ENCODE measurements around the gene RSBN1L.
A peak's percentile ranks its signal among the peaks of the same experiment; 100 is the strongest.
"Not testable (repeated sequence)": the region's sequence is repeated elsewhere in the genome, so short reads cannot be mapped to it uniquely, and the experiment has no call there.

The RSBN1L gene

GRCh38 chr7:77696057-77696642, at the start of gene RSBN1L:
TSS of gene RSBN1L (plus strand) at chr7:77696459. CDS start at chr7:77696470, 11 bp downstream.
- peak; percentile 99 for DNase-seq

- no peak for DNase-seq
Measured at GRCh38 chr7:77648742-77649338, 47.4 kb upstream of the RSBN1L start.

- DNase-seq: no peak
Measured at GRCh38 chr7:77649716-77650349, 46.4 kb upstream of the RSBN1L start.

- DNase-seq: peak; percentile 28
Measured at GRCh38 chr7:77651575-77652162, 44.6 kb upstream of the RSBN1L start.

GRCh38 chr7:77652826-77653225, 43.4 kb upstream of the RSBN1L start:
- not testable (repeated sequence) for DNase-seq

- no peak for DNase-seq
Measured at GRCh38 chr7:77653572-77653971, 42.7 kb upstream of the RSBN1L start.

GRCh38 chr7:77655356-77655755, 40.9 kb upstream of the RSBN1L start:
- no peak for DNase-seq

- no peak for DNase-seq
Measured at GRCh38 chr7:77655836-77656455, 40.3 kb upstream of the RSBN1L start.

GRCh38 chr7:77657427-77658224, 38.6 kb upstream of the RSBN1L start:
- DNase-seq: no peak

GRCh38 chr7:77658928-77659327, 37.3 kb upstream of the RSBN1L start:
- no peak for DNase-seq

- no peak for DNase-seq
Measured at GRCh38 chr7:77661816-77662215, 34.4 kb upstream of the RSBN1L start.

GRCh38 chr7:77662869-77663268, 33.4 kb upstream of the RSBN1L start:
- no peak for DNase-seq

- DNase-seq: no peak
Measured at GRCh38 chr7:77664715-77665114, 31.5 kb upstream of the RSBN1L start.

GRCh38 chr7:77665161-77665560, 31.1 kb upstream of the RSBN1L start:
- DNase-seq: no peak

- no peak for DNase-seq
Measured at GRCh38 chr7:77667459-77668086, 28.7 kb upstream of the RSBN1L start.

GRCh38 chr7:77674878-77675277, 21.4 kb upstream of the RSBN1L start:
- DNase-seq: peak; percentile 19

GRCh38 chr7:77679608-77680007, 16.7 kb upstream of the RSBN1L start:
- no peak for DNase-seq

- no peak for DNase-seq
Measured at GRCh38 chr7:77680266-77680665, 16.0 kb upstream of the RSBN1L start.

GRCh38 chr7:77684030-77684429, 12.2 kb upstream of the RSBN1L start:
- DNase-seq: no peak

- no peak for DNase-seq
Measured at GRCh38 chr7:77685233-77685632, 11.0 kb upstream of the RSBN1L start.

GRCh38 chr7:77687100-77687746, 9.0 kb upstream of the RSBN1L start:
- DNase-seq: no peak

GRCh38 chr7:77687747-77688144, 8.5 kb upstream of the RSBN1L start:
- DNase-seq: peak; percentile 24

Data from stimulated activated CD4-positive, alpha-beta T cell treated with anti-CD3 and anti-CD28 coated beads, Interleukin-15, amount 100 ng/mL, for 24 hours (primary cell).